Neuron (in vitro differentiated cells): ENCODE data around the gene IL36B.

Experiments
- H2AFZ ChIP-seq: one replicate; pipeline ENCODE4 v1.6.1; 2013; ENCODE audit warnings: low read depth, mild to moderate bottlenecking, inconsistent platforms, low read length, moderate library complexity
- H3K27me3 ChIP-seq: one replicate; pipeline ENCODE4 v1.6.1; 2013; ENCODE audit warnings: low read length; ENCODE audit not compliant: insufficient read depth
- H3K36me3 ChIP-seq: one replicate; pipeline ENCODE4 v1.6.1; 2013; ENCODE audit warnings: low read length; ENCODE audit not compliant: insufficient read depth
- H3K4me1 ChIP-seq: one replicate; pipeline ENCODE4 v1.6.1; 2013; ENCODE audit warnings: low read length; ENCODE audit not compliant: insufficient read depth
- H3K4me3 ChIP-seq: 2 replicates; pipeline ENCODE4 v1.5.1; 2013; ENCODE audit warnings: mild to moderate bottlenecking, low read length, moderate library complexity
- H3K9me3 ChIP-seq: one replicate; pipeline ENCODE4 v1.6.1; 2013; ENCODE audit warnings: low read length

Gene IL36B

DNA sequence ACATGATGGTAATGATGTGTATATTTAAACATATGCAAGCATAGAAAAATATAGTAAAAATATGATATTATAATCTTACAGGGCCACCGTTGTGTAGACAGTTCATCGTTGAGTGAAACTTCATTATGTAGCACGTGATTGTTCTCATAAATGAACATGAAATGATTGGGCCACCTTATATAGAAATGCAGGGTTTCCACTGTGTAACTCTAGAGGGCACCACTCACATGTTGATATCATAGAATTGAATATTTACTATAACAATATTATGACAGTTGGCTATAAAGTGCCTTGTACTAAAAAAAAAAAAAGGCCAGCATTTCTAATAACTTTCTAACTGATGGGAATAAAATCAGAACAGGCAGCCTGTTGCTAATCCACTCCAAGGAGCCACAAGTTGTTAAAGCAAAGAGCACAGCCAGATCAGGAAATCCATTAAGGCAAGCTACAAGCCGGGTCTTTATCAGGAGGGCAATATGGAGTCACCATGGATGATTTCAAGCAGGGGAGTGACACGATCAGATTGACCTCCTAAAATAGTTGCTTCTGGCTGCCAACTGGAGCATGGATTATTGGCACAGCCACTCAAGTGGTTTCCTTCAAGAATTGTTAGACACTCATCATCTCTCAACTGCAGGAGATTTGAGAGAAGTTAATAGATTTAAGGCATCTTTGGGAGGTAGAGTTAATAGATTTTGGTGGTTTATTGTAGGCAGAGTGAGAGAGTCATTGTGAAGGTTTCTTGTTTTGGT is 31.8 kb upstream of the IL36B start:
- H3K9me3 ChIP-seq, result no peaks in the 10 kb centered on the region
- H3K27me3 ChIP-seq, result no peaks in the 10 kb centered on the region
- H3K4me3 ChIP-seq, result no peak overlapping the region
- no peaks in the 10 kb centered on the region for H3K36me3 ChIP-seq
- no peak overlapping the region for H2AFZ ChIP-seq
- H3K4me1 ChIP-seq, result no peaks in the 10 kb centered on the region

GRCh38 chr2:113083296-113083695 is 30.6 kb upstream of the IL36B start:
- Histone ChIP-seq H2AFZ (no peak overlapping the region), H3K4me3 (no peak overlapping the region), H3K27me3 (no peaks in the 10 kb centered on the region), H3K36me3 (no peaks in the 10 kb centered on the region), H3K9me3 (no peaks in the 10 kb centered on the region), H3K4me1 (no peaks in the 10 kb centered on the region)

- no peaks in the 10 kb centered on the region for H3K9me3 ChIP-seq
These were observed 29.0 kb upstream of the IL36B start for GRCh38 chr2:113081488-113082210.

DNA sequence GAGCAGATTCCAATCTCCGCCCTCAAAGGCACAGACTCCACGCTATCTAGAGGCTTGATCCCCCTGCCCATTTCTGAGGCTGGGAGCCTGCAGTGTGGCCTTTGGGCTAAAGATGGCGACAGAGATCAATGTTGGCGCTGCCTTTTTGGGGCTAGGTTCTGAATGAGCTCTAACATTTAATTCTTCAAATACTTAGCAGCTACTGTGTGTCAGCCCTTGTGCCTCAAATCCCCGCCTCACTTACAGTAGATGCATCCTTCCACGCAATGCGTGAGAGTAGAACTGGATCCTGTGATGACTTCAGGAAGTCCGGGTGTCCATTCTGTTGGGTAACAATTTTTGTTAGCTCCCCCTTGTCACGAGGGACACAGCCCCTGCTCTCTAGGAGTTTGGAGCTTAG is 27.5 kb upstream of the IL36B start:
- H2AFZ ChIP-seq, result no peak overlapping the region
- H3K4me1 ChIP-seq, result no peaks in the 10 kb centered on the region
- H3K9me3 ChIP-seq, result no peaks in the 10 kb centered on the region
- H3K27me3 ChIP-seq, result peaks cover 2% of the 10 kb centered on the region
- no peak overlapping the region for H3K4me3 ChIP-seq
- no peaks in the 10 kb centered on the region for H3K36me3 ChIP-seq

More at GRCh38 chr2:113081488-113082210, 29.0 kb upstream of the IL36B start:
- H2AFZ ChIP-seq, result no peak overlapping the region
- H3K4me3 ChIP-seq, result no peak overlapping the region
- H3K27me3 ChIP-seq, result no peaks in the 10 kb centered on the region
- no peaks in the 10 kb centered on the region for H3K36me3 ChIP-seq
- no peaks in the 10 kb centered on the region for H3K4me1 ChIP-seq

GRCh38 chr2:113079131-113079530 is 26.5 kb upstream of the IL36B start:
- no peak overlapping the region for H3K4me3 ChIP-seq
- no peaks in the 10 kb centered on the region for H3K36me3 ChIP-seq
- H2AFZ ChIP-seq, result no peak overlapping the region
- peaks cover 3% of the 10 kb centered on the region for H3K27me3 ChIP-seq
- H3K4me1 ChIP-seq, result no peaks in the 10 kb centered on the region
- H3K9me3 ChIP-seq, result no peaks in the 10 kb centered on the region

DNA sequence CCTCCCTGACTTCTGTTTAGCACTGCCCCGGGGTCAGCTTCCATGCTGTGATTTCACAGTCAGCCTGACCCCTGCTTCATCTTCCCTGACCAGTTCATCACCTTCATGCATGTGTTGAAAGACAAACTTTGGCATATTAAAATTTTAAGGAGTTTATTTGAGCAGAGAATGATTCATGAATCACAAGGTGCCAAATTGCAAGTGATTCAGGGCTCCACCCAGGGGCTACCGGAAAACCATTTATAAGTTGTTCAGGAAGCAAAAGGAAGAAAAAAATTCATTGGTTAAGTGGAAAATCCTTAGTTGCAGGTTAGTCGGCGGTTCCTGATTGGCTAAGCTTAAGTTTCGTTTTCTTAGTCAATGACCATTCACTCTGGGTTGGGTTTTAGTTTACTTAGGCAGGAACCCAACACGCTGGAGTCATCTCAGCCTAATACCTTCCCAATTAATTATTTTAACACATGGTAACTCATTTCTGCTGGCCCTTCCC is 25.7 kb upstream of the IL36B start:
- H3K4me1 ChIP-seq, result no peaks in the 10 kb centered on the region
- no peaks in the 10 kb centered on the region for H3K9me3 ChIP-seq
- H3K27me3 ChIP-seq, result peaks cover 5% of the 10 kb centered on the region
- H2AFZ ChIP-seq, result no peak overlapping the region
- no peaks in the 10 kb centered on the region for H3K36me3 ChIP-seq
- no peak overlapping the region for H3K4me3 ChIP-seq

DNA sequence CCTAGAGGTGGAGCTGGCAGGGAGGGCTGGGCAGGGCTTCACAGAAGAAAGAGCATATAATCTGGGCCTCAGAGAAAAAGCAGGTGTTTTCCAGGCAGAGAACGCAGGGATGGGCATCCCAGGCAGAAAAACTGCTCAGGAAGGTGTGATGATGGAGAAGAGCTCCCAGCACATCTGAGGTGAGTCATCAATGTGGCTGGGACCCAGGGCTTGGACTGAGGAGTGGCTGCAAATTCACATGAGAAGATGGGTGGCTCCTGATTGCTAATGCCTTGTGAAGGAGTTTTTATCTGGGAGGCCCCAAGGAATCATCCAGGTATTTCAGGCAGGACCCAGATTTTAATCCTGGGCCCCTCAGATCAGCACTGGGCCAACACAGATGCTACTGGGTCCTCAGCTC is 25.3 kb upstream of the IL36B start:
- Histone ChIP-seq H2AFZ (no peak overlapping the region), H3K36me3 (no peaks in the 10 kb centered on the region), H3K4me1 (no peaks in the 10 kb centered on the region), H3K4me3 (no peak overlapping the region), H3K9me3 (no peaks in the 10 kb centered on the region), H3K27me3 (peaks cover 5% of the 10 kb centered on the region)

DNA sequence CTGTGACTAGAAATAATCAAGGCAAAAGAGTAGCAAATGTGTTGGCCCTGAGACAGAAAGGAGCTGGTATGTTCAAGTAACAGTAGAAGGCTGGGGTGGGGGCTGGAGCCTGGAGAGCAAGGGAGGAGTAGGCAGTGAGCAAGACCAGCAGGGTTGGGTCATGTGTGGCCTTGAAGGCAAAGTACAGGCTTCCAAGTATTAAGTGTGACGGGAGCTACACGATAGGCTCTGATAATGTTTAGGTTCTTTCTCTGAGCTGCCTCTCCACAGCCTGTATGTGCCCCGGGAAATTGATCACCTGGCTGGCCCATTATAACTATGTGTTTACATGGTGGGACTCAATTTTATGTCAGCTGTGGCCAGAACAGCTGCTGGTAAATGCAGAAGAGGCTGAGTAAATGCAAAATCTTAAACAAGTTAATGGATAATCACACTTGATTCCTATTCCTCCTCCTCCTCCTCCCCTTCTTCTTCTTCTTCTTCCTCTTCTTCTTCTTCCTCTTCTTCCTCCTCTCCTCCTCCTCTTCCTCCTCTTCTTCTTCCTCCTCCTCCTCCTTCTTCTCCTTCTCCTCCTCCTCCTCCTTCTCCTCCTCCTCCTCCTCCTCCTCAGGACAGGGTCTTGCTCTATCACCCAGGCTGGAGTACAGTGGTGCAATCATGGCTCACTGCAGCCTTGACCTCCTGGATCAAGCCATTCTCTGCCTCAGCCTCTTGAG is 24.4 kb upstream of the IL36B start:
- Histone ChIP-seq H3K4me3 (no peak overlapping the region), H3K9me3 (no peaks in the 10 kb centered on the region), H3K36me3 (no peaks in the 10 kb centered on the region), H2AFZ (no peak overlapping the region), H3K27me3 (peaks cover 5% of the 10 kb centered on the region), H3K4me1 (no peaks in the 10 kb centered on the region)

DNA sequence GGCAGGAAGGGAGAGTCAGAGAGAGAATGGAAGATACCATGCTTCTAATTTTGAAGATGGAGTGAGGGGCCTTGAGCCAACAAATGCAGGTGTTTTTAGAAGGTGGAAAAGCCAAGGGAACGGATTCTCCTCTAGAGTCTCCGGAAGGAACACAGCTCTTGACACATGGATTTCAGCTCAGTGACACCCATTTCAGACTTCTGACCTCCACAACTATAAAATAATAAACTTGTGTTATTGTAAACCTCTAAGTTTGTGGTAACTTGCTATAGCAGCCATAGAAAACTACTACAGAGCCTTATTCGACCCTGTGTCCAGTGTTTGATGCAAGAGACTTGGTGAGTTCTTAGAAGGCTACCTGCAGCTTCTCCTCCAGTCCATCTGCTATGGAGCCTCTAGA is 22.9 kb upstream of the IL36B start:
- H2AFZ ChIP-seq, result no peak overlapping the region
- no peaks in the 10 kb centered on the region for H3K4me1 ChIP-seq
- no peaks in the 10 kb centered on the region for H3K36me3 ChIP-seq
- peaks cover 5% of the 10 kb centered on the region for H3K27me3 ChIP-seq
- H3K9me3 ChIP-seq, result no peaks in the 10 kb centered on the region
- H3K4me3 ChIP-seq, result no peak overlapping the region

DNA sequence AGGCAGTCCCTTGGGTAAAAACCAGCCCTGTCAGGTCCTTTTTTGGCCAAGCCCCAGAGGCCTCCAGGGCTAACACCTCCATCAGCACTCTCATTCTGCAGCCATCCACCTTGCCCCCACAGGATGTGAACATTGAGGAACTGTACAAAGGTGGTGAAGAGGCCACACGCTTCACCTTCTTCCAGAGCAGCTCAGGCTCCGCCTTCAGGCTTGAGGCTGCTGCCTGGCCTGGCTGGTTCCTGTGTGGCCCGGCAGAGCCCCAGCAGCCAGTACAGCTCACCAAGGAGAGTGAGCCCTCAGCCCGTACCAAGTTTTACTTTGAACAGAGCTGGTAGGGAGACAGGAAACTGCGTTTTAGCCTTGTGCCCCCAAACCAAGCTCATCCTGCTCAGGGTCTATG is 22.4 kb upstream of the IL36B start:
- Histone ChIP-seq H3K27me3 (peaks cover 10% of the 10 kb centered on the region), H2AFZ (no peak overlapping the region), H3K9me3 (no peaks in the 10 kb centered on the region), H3K4me3 (no peak overlapping the region), H3K4me1 (no peaks in the 10 kb centered on the region), H3K36me3 (no peaks in the 10 kb centered on the region)

- Histone ChIP-seq H2AFZ (no peak overlapping the region), H3K4me1 (no peaks in the 10 kb centered on the region), H3K36me3 (no peaks in the 10 kb centered on the region), H3K4me3 (no peak overlapping the region), H3K9me3 (no peaks in the 10 kb centered on the region), H3K27me3 (peaks cover 15% of the 10 kb centered on the region)
These were observed 20.7 kb upstream of the IL36B start for GRCh38 chr2:113073325-113073834.

DNA sequence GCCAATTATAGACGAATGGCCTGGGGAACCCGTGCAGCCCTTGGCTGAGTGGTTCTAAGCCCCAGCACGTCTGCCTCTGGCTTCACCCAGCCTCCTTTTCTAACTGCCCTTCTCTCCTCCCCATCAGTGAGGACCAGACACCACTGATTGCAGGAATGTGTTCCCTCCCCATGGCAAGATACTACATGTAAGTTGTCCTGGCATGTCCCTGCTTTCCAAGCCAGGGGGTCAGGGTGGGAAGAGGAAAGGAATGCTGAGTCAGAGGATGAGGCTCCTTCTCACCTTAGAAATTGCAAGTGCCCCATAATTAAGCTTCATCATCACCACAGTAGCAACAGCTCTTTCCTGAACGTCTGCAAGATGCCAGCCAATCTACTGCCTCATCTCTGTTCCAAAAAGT is 19.9 kb upstream of the IL36B start:
- no peak overlapping the region for H2AFZ ChIP-seq
- no peaks in the 10 kb centered on the region for H3K9me3 ChIP-seq
- H3K36me3 ChIP-seq, result no peaks in the 10 kb centered on the region
- H3K4me1 ChIP-seq, result no peaks in the 10 kb centered on the region
- H3K27me3 ChIP-seq, result peaks cover 15% of the 10 kb centered on the region
- no peak overlapping the region for H3K4me3 ChIP-seq

- Histone ChIP-seq H2AFZ (no peak overlapping the region), H3K4me1 (no peaks in the 10 kb centered on the region), H3K9me3 (no peaks in the 10 kb centered on the region), H3K27me3 (peaks cover 15% of the 10 kb centered on the region), H3K36me3 (no peaks in the 10 kb centered on the region), H3K4me3 (no peak overlapping the region)
These were observed 17.9 kb upstream of the IL36B start for GRCh38 chr2:113070606-113070975.
